Activated CD4-positive, alpha-beta T cell treated with anti-CD3 and anti-CD28 coated beads for 36 hours (primary cell): ENCODE measurements around the gene CNPPD1. TPM values are rescaled to one million over a fixed set of nuclear protein-coding genes. Genes with fewer than 3 reads are reported as not detected.

Experiments used
- ATAC-seq: fragments of 200-7000 bp; cut with Tn5 transposase; one replicate; pipeline ENCODE4 v1.10.0; 2021; ENCODE audit warnings: mild to moderate bottlenecking, moderate library complexity
- CTCF ChIA-PET: fragments of 350-600 bp; sonication (Branson Sonifier 250); formaldehyde crosslinking; loops from one replicate; lab custom pipeline; 2021; ENCODE audit warnings: antibody characterized with exemption; lab: Charles Lee
- POLR2A ChIA-PET: fragments of 350-600 bp; sonication (Branson Sonifier 250); formaldehyde crosslinking; loops from one replicate; lab custom pipeline; 2021; ENCODE audit warnings: antibody characterized with exemption, inconsistent platforms; lab: Charles Lee
- DNase-seq: peaks from one replicate; pipeline ENCODE4 v3.0.0-alpha.2; 2020
- H3K27ac Mint-ChIP-seq: one replicate; pipeline ENCODE4 v1.8.0; 2021; ENCODE audit warnings: mixed read lengths
- H3K27me3 Mint-ChIP-seq: one replicate; pipeline ENCODE4 v1.8.0; 2021; ENCODE audit warnings: mixed read lengths
- H3K36me3 Mint-ChIP-seq: one replicate; pipeline ENCODE4 v1.8.0; 2021; ENCODE audit warnings: low read depth, mixed read lengths
- H3K4me1 Mint-ChIP-seq: one replicate; pipeline ENCODE4 v1.8.0; 2021; ENCODE audit warnings: mixed read lengths
- H3K4me3 Mint-ChIP-seq: one replicate; pipeline ENCODE4 v1.8.0; 2021; ENCODE audit warnings: mild to moderate bottlenecking, moderate library complexity, mixed read lengths
- H3K9me3 Mint-ChIP-seq: one replicate; pipeline ENCODE4 v1.8.0; 2021; ENCODE audit warnings: low read depth, mixed read lengths
- intact Hi-C, 2 experiments: fragments of 100-400 bp; cut with DNase I in 1 of 2; cut with micrococcal nuclease in 1 of 2; formaldehyde crosslinking; loops; one replicate each; pipeline versions ENCODE4 v1.14.2 to v1.15.1; 2022 to 2024; cut with DNase I, micrococcal nuclease
- total RNA-seq, 2 experiments: library from RNA; stranded (reverse); gene quantifications; one replicate each; pipeline ENCODE4 v1.2.3, GENCODE V29; 2021

The CNPPD1 gene
- total RNA-seq, 2 experiments from 2014 or later, result 38.7 to 41.4 TPM

GRCh38 chr2:219122202-219122980 is 54.3 kb downstream of the CNPPD1 start:
- ChIA-PET POLR2A (no interaction called here), CTCF (interaction anchor here (0.6 to 12.0 kb wide), 17 partner anchors 11 to 463 kb away, joined by 3 to 154 read pairs (median 6); partner anchors contain the start of genes BCS1L and ZNF142)
- H3K36me3 Mint-ChIP-seq, result no peaks in the 10 kb centered on the region
- DNase-seq, result no peak
- intact Hi-C loops, result no loop called here
- H3K27ac Mint-ChIP-seq, result no peak overlapping the region
- H3K4me3 Mint-ChIP-seq, result no peak overlapping the region
- peaks cover 18% of the 10 kb centered on the region for H3K4me1 Mint-ChIP-seq
- no peaks in the 10 kb centered on the region for H3K9me3 Mint-ChIP-seq
- H3K27me3 Mint-ChIP-seq, result no peaks in the 10 kb centered on the region
- ATAC-seq, result no peak

Other genes with a start within 250 kb of the CNPPD1 start
- gene CDK5R2, start 217.3 kb downstream of the CNPPD1 start, total RNA-seq, result not detected
- gene FEV, start 191.7 kb downstream of the CNPPD1 start, total RNA-seq, result not detected
- not detected for gene CRYBA2, start 183.5 kb downstream of the CNPPD1 start, total RNA-seq
- gene CFAP65, start 135.4 kb downstream of the CNPPD1 start, total RNA-seq, result not detected
- gene IHH, start 116.0 kb downstream of the CNPPD1 start, total RNA-seq, result under 1 TPM in 1 of 2 experiments, not detected in 1; 0.12 TPM
- 10 to 100 TPM; 20.7 to 23.8 TPM for gene NHEJ1, start 16.1 kb downstream of the CNPPD1 start, total RNA-seq
- gene SLC23A3, start 6.9 kb downstream of the CNPPD1 start, total RNA-seq, result 1 to 10 TPM; 1.2 to 1.9 TPM
- gene RETREG2, start 1.4 kb upstream of the CNPPD1 start, total RNA-seq, result 10 to 100 TPM; 58.8 to 70.1 TPM
- gene ZFAND2B, start 29.9 kb upstream of the CNPPD1 start, total RNA-seq, result 10 to 100 TPM; 21.5 to 27.6 TPM
- gene ABCB6, start 42.0 kb upstream of the CNPPD1 start, total RNA-seq, result 10 to 100 TPM; 18.2 to 21.9 TPM
- gene ATG9A, start 52.7 kb upstream of the CNPPD1 start, total RNA-seq, result 10 to 100 TPM; 43.5 to 45.6 TPM
- gene ANKZF1, start 52.9 kb upstream of the CNPPD1 start, total RNA-seq, result 100 to 1,000 TPM; 140 to 166 TPM
- gene GLB1L, start 68.5 kb upstream of the CNPPD1 start, total RNA-seq, result 1 to 10 TPM; 2.7 to 4.2 TPM
- gene STK16, start 68.6 kb upstream of the CNPPD1 start, total RNA-seq, result 10 to 100 TPM; 34.3 to 35.4 TPM
- gene TUBA4B, start 76.3 kb upstream of the CNPPD1 start, total RNA-seq, result not detected
- gene TUBA4A, start 77.0 kb upstream of the CNPPD1 start, total RNA-seq, result 100 to 1,000 TPM; 210 to 369 TPM
- gene DNAJB2, start 102.4 kb upstream of the CNPPD1 start, total RNA-seq, result 10 to 100 TPM; 51.8 to 62.8 TPM
- gene PTPRN, start 132.5 kb upstream of the CNPPD1 start, total RNA-seq, result under 1 TPM; 0.30 to 0.43 TPM
- not detected for gene RESP18, start 155.8 kb upstream of the CNPPD1 start, total RNA-seq
- gene DNPEP, start 211.0 kb upstream of the CNPPD1 start, total RNA-seq, result 10 to 100 TPM; 81.0 to 93.1 TPM
- gene DES, start 241.5 kb upstream of the CNPPD1 start, total RNA-seq, result not detected